ENCODE measurements around the gene SIX1.

GRCh38 chr14:60649875-60650372, 647 bp upstream of the SIX1 start:
- no peak for TF ChIP-seq CTCF (IDR thresholded peaks at IDR 0.05)
- no peak for TF ChIP-seq POLR2A (IDR thresholded peaks at IDR 0.05)
